Endothelial cell of umbilical vein (primary cell): ENCODE results near the gene EPB42.

Experiments
- CTCF ChIP-seq, 2 donors: IDR thresholded peaks; 1 replicate in 1 of 2; 2 replicates in 1 of 2; pipeline ENCODE4 v1.5.1; 2011; ENCODE audit warnings: low read length in 2 of 2, mild to moderate bottlenecking in 2 of 2, moderate library complexity in 2 of 2, control low read depth in 1 of 2, inconsistent platforms in 1 of 2, low read depth in 1 of 2; ENCODE audit not compliant: insufficient read depth in 1 of 2; ENCODE audit errors: extremely low read depth in 1 of 2
- EZH2 ChIP-seq: IDR thresholded peaks from 2 replicates; pipeline ENCODE4 v1.6.1; 2012; ENCODE audit warnings: borderline replicate concordance, low read depth, mild to moderate bottlenecking, moderate library complexity, low read length, inconsistent platforms; ENCODE audit not compliant: severe bottlenecking
- FOS ChIP-seq: IDR thresholded peaks from 2 replicates; pipeline ENCODE4 v1.6.1; 2011; ENCODE audit warnings: mild to moderate bottlenecking, low read length, moderate library complexity, borderline replicate concordance; ENCODE audit not compliant: insufficient read depth
- GATA2 ChIP-seq: IDR thresholded peaks from 2 replicates; pipeline ENCODE4 v1.7.0; 2011; ENCODE audit warnings: low read depth, mild to moderate bottlenecking, moderate library complexity, mixed read lengths, low read length; ENCODE audit not compliant: insufficient read length, insufficient read depth
- JUN ChIP-seq: IDR thresholded peaks from 2 replicates; pipeline ENCODE4 v1.6.1; 2011; ENCODE audit warnings: borderline replicate concordance, low read depth; ENCODE audit not compliant: insufficient read length, insufficient read depth
- MYC ChIP-seq: IDR thresholded peaks from one replicate; pipeline ENCODE4 v1.6.1; 2011; ENCODE audit warnings: mild to moderate bottlenecking, low read depth, low read length
- POLR2A ChIP-seq: IDR thresholded peaks from 2 replicates; pipeline ENCODE4 v1.6.1; 2012; ENCODE audit warnings: low read depth, mild to moderate bottlenecking, control low read depth, low read length
- POLR2AphosphoS5 ChIP-seq: IDR thresholded peaks from 2 replicates; pipeline ENCODE4 v1.6.1; 2012; ENCODE audit warnings: low read depth, mild to moderate bottlenecking, control low read depth, low read length, moderate library complexity; ENCODE audit not compliant: insufficient read depth
- TF ChIP-seq, protein P1 (sequence below): IDR thresholded peaks from 2 replicates; pipeline ENCODE4 v1.6.1; 2011; ENCODE audit not compliant: insufficient read depth, insufficient read length

DNA sequence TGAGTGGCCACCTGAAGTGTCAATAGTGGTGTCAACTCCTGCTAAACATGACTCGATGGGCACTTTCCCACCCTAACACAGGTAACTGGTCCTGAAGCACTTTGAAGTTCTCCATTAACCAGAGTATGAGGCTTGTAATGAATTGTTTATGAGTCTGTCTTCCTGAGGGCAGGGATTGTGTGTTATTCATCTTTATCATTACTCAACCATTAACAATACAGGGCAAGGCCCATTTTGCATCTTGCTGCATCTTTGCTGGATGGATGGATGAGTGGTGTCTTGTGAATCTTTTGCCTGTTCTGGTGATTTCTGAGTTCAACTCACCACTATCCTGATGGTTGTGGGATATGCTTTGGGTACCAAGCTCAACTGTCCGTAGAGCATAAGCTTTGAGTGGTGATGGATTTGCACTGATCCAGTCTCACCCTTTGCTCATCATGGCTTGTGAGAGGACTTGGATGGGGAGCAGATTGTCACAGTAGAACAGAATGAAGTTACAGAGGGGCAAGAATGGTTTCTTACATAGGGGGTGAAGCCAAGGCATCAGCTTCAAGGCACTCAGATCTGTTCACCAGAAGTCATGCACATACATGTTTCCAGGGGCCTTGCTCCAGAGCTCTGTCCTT is 22.3 kb upstream of the EPB42 start:
- no peak for TF ChIP-seq POLR2A
- no peak for TF ChIP-seq CTCF (IDR thresholded peaks at IDR 0.05; ENCODE audit: extremely low read depth in 1 of 2, insufficient read depth in 1 of 2, low read depth in 1 of 2, low read length in 2 of 2)
- TF ChIP-seq EZH2 = no peak
- no peak for TF ChIP-seq MYC
- TF ChIP-seq, protein P1, sequence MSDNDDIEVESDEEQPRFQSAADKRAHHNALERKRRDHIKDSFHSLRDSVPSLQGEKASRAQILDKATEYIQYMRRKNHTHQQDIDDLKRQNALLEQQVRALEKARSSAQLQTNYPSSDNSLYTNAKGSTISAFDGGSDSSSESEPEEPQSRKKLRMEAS = no peak
- TF ChIP-seq JUN = no peak
- TF ChIP-seq POLR2AphosphoS5 = no peak
- no peak for TF ChIP-seq FOS
- no peak for TF ChIP-seq GATA2
